Pancreas (tissue), 10 donors: ENCODE results near the gene PPDPF. TPM values are rescaled to one million over a fixed set of nuclear protein-coding genes. Genes with fewer than 3 reads are reported as not detected.

Experiments used
- ATAC-seq, 4 donors: fragments of 200-7000 bp; cut with Tn5 transposase; one replicate each; pipeline versions ENCODE4 v1.8.0 to v1.9.1; 2020; ENCODE audit warnings: mild to moderate bottlenecking in 4 of 4, moderate library complexity in 4 of 4
- DNase-seq, 6 donors: peaks; one replicate each; pipeline ENCODE4 v3.0.0-alpha.2; 2020
- FAIRE-seq: peaks from 2 replicates; lab custom pipeline; 2012; peaks lifted over from hg19 to GRCh38; lab: Jason Lieb, UNC
- H3K27ac ChIP-seq, 4 donors: fragments of 200-600 bp; sonication (generic); 1 replicate in 3 of 4; 2 replicates in 1 of 4; pipeline versions ENCODE4 v1.5.0 to v1.8.0; 2020
- H3K27me3 ChIP-seq, 4 donors: fragments of 200-600 bp; one replicate each; pipeline ENCODE4 v1.8.0; 2021
- H3K36me3 ChIP-seq, 3 donors: fragments of 200-600 bp; sonication (generic) in 1 of 3; one replicate each; pipeline versions ENCODE4 v1.5.0 to v1.8.0; 2020 to 2021
- H3K4me1 ChIP-seq, 3 donors: fragments of 200-600 bp; one replicate each; pipeline ENCODE4 v1.8.0; 2021
- H3K4me3 ChIP-seq, 4 donors: fragments of 200-600 bp; sonication (generic) in 2 of 4; one replicate each; pipeline versions ENCODE4 v1.5.0 to v1.8.0; 2020 to 2021
- H3K9me3 ChIP-seq, 4 donors: fragments of 200-600 bp; one replicate each; pipeline ENCODE4 v1.8.0; 2021
- CTCF ChIP-seq, 4 donors: fragments of 200-600 bp; sonication (generic) in 3 of 4; IDR thresholded peaks; one replicate each; pipeline versions ENCODE4 v1.5.0 to v1.8.0; 2021; ENCODE audit warnings: antibody characterized with exemption in 4 of 4
- whole genome bisulfite sequencing, 2 donors: extraction: QIAGEN DNeasy Blood & Tissue Kit; methylation state at CpG; one replicate each; pipeline ENCODE4 v1.1.7; 2013; 5-methylcytosine and 5-hydroxymethylcytosine counted together
- intact Hi-C, 3 donors: fragments of 100-400 bp; cut with DNase I; formaldehyde crosslinking; loops; one replicate each; pipeline versions ENCODE4 v1.11.1 to v1.14.2; 2022
- polyA plus RNA-seq, 2 donors: library from polyadenylated mRNA; stranded (reverse); fragments of 200-250 nt; gene quantifications; one replicate each; pipeline ENCODE4 v1.2.3, GENCODE V29; 2013
- total RNA-seq, 6 donors: library from RNA; stranded (reverse); fragmentation: NEBNext Ultra II Directional in 4 of 6; extraction: Animal tissue kit (Norgen Biotek cat#: 25700) in 4 of 6; gene quantifications; one replicate each; pipeline versions ENCODE4 v1.2.1 to v1.2.4, GENCODE V29; 2021 to 2023
- donor health status: healthy with polysubstance abuse.
- donor health status: DM: no; HTN: no; CAD: no; lungs with moderate emphysema.
- donor health status: DM: no; HTN: no; CAD: no.
- donor health status: control.
- donor health status: control.
- donor health status: Bipolar disorder and iron deficiency.
- donor health status: DM: yes; HTN: yes; CAD: no.
- donor health status: DM: no; HTN: no; CAD: no.
- donor health status: DM: no; HTN: no; CAD: no.
- donor health status: DM: yes; HTN: yes; CAD: no.

The PPDPF gene
- total and polyA plus RNA-seq, 8 donors = 77.7 to 224 (median 155) TPM

- FAIRE-seq (no peak), DNase-seq (peak in 1 of 6 donors; percentile 70), ATAC-seq (no peak)
- Histone ChIP-seq H3K9me3 (no peaks in the 10 kb centered on the region), H3K36me3 (no peaks in the 10 kb centered on the region), H3K4me3 (no peak overlapping the region), H3K27ac (no peak overlapping the region), H3K4me1 (peaks cover 6 to 8% (median 7%) of the 10 kb centered on the region in 3 donors), H3K27me3 (no peaks in the 10 kb centered on the region)
- intact Hi-C loops = no loop called here
- 86 to 93% methylated on average over 32 of the region's 32 CpGs for WGBS, 2 donors
- TF ChIP-seq CTCF (IDR thresholded peaks at IDR 0.05) = no peak
Observed at GRCh38 chr20:63517376-63518309, 2.9 kb upstream of the PPDPF start.

GRCh38 chr20:63518351-63518861, 2.2 kb upstream of the PPDPF start:
- no peaks in the 10 kb centered on the region for H3K9me3 ChIP-seq
- 83 to 84% methylated on average over 18 to 20 of the region's 20 CpGs for WGBS, 2 donors
- DNase-seq = peak in 3 of 6 donors; percentile 24 to 80 (median 47)
- H3K27me3 ChIP-seq = no peaks in the 10 kb centered on the region
- H3K4me1 ChIP-seq = peaks cover 6 to 8% (median 7%) of the 10 kb centered on the region in 3 donors
- no peak overlapping the region for H3K27ac ChIP-seq
- FAIRE-seq = no peak
- no peak overlapping the region for H3K4me3 ChIP-seq
- no peak for ATAC-seq
- TF ChIP-seq CTCF (IDR thresholded peaks at IDR 0.05) = no peak
- intact Hi-C loops = no loop called here
- H3K36me3 ChIP-seq = no peaks in the 10 kb centered on the region

GRCh38 chr20:63518946-63519667, 1.5 kb upstream of the PPDPF start:
- intact Hi-C loops = no loop called here
- Histone ChIP-seq H3K27me3 (no peaks in the 10 kb centered on the region), H3K27ac (no peak overlapping the region), H3K4me3 (peak overlapping the region in 2 of 4 donors; percentile 84 to 91), H3K36me3 (no peaks in the 10 kb centered on the region), H3K4me1 (peaks cover 6 to 8% (median 7%) of the 10 kb centered on the region in 3 donors), H3K9me3 (no peaks in the 10 kb centered on the region)
- FAIRE-seq (no peak), DNase-seq (peak in 4 of 6 donors; percentile 41 to 83 (median 56)), ATAC-seq (no peak)
- no peak for TF ChIP-seq CTCF (IDR thresholded peaks at IDR 0.05)
- WGBS, 2 donors = 73 to 78% methylated on average over 29 to 32 of the region's 32 CpGs

- ATAC-seq (peak; percentile 39 to 64 (median 54)), FAIRE-seq (no peak), DNase-seq (peak; percentile 55 to 90 (median 74))
- Histone ChIP-seq H3K36me3 (no peaks in the 10 kb centered on the region), H3K9me3 (no peaks in the 10 kb centered on the region), H3K4me1 (peaks cover 6 to 8% (median 7%) of the 10 kb centered on the region in 3 donors), H3K27ac (peak overlapping the region; percentile 90 to 99 (median 99)), H3K27me3 (no peaks in the 10 kb centered on the region), H3K4me3 (peak overlapping the region; percentile 70 to 91 (median 84))
- intact Hi-C loops = no loop called here
- TF ChIP-seq CTCF (IDR thresholded peaks at IDR 0.05) = no peak
- 2% methylated on average over 58 to 72 of the region's 72 CpGs for WGBS, 2 donors
Observed at GRCh38 chr20:63519668-63520503, 679 bp upstream of the PPDPF start.
